NCI-H146 (cell line): ENCODE results near the gene MYH9.

Experiments used
- DNase-seq: peaks from one replicate; lab custom pipeline; 2025; lab: John Stamatoyannopoulos, UW

MYH9 gene

DNA sequence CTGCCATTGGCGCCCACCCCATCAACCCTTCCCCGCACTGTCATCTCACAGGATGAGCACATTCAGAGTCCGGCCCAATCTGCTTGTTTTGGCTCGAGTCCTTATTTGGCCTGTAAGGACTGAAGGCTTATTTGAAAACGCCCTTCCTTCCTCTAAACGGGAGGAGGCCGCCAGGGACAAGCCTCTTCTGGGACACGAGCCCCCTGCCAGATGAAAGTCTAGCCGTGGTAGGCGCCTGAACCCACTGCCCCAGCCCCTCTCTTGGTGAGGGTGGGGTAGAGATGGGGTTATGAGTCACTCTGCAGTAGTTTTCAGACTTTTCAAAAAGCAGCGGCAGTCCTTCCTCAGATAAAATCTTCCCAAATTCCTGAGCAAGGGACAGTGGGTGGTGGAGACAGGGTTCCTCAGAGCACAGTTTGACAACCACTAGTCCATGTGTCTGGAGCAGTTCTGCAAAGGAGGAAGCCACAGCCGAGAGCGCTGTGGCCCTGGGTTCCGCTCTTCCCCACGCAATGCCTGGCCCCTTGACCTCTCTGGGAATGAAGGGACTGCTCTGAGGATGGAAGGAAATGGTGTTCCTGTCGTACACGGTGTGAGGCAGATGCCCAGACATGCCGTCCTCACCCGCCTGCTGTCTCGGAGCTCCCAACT, 57.0 kb downstream of the MYH9 start:
- no peak for DNase-seq

DNA sequence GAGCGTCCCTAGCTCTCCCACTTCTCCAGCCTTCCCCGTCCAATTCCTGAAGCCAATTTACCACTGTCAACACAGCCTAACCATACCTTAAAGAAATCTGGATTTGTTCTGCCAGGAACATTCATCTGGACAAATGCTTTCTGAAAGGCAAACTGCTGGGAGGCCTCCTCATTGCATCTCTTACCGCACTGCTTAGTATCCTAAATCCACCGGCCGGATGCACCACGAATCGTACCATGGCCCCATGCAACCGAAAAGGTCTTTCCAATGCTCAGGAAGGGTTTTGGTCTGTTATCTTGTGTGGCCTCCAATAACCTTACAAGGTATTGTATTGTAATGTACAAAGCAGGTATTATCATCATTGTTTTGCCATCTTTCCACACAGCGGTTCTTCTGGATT, 57.6 kb downstream of the MYH9 start:
- DNase-seq = no peak

DNA sequence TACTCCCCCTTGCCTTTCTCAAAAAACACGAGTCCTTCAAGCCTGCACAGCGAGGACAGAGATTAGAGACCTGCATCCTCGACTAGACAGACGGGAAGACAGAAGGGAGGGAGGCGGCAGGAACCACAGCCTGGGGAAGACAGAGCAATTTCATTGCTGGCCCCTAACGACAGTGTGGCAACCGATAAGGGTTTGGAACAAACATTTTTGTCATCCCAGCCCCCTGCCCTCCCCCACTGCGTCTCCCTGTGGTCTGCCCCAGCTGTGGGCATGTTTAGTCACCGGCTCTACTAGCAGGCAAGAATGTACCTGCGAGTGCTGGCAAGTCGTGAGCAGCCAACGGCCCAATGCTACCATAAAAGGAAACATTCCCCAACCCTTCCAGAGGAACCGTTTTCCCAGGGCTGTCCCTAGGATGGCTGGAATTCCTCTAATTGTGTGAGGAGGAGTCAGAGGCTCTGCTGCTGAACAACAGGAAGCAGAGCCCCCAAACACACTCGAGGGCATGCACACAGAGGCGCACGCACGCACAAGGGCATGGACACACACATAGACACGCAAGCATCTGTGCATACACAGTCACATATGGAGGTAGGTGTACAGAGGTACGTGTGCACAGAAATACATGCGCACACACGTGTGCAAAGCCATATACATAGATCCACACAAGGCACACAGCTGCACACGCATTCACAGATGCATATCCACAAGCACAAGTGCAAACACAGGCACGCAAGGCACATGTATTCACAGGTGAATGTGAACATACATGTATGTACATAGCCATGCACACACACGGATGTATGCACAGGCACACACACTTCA, 58.3 kb downstream of the MYH9 start:
- no peak for DNase-seq

DNA sequence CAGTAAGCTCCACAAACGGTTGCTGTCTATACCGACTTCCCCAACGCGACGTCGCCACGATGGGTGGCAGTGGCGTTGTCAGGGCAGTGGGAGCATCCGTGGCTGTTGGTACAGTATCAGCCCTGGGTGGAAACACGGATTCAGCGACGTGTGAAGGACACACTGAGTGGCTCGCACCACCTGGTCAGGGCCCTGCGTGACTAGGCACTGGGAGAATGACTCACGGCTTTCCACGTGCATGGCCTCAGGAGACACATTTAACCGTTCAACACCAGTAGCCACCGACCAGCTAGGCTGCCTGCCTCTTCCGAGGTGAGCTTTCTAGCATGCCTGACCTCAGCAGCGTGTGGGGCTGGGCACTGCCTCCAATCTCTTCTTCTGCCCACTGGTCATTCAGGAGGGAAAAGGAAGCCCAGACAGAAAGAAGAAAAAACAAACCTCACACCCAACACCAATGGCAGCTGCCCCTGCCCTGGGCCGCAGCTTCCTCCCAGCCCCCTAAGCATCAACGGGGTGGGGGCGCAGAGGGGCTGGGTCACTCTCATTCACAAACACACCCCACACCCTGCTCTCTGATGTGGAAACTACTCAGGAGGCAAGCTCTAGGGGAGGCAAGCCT, 59.0 kb downstream of the MYH9 start:
- DNase-seq = no peak

DNA sequence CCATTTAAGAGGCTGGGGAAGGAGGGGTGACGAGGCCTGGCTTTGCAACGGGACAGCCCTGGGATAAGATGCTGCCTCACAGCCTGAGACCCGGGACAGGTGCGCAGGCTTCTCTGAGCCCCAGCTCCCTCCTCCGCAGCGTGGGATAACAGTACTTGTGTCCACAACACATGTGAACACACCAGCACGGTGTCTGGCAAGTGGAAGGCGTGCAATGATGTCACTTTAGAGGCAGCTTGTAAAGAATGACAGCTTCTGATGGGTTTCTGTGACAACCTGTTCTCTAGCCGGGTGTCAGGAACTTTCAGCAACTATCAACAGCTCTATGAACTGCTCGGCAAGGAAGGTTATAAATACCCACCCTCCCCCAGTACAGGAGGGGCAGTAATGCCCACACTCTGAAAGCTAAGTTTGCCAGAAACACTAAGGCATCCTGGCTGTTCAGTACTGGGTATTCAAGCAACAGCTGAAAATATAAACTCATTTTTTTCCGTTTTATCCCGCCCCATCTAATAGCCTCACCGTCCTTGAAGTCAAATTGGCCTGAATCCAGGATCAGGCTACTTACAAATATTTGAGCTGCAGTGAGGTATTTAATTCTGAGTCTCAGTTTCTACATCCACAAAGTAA, 59.7 kb downstream of the MYH9 start:
- no peak for DNase-seq

DNA sequence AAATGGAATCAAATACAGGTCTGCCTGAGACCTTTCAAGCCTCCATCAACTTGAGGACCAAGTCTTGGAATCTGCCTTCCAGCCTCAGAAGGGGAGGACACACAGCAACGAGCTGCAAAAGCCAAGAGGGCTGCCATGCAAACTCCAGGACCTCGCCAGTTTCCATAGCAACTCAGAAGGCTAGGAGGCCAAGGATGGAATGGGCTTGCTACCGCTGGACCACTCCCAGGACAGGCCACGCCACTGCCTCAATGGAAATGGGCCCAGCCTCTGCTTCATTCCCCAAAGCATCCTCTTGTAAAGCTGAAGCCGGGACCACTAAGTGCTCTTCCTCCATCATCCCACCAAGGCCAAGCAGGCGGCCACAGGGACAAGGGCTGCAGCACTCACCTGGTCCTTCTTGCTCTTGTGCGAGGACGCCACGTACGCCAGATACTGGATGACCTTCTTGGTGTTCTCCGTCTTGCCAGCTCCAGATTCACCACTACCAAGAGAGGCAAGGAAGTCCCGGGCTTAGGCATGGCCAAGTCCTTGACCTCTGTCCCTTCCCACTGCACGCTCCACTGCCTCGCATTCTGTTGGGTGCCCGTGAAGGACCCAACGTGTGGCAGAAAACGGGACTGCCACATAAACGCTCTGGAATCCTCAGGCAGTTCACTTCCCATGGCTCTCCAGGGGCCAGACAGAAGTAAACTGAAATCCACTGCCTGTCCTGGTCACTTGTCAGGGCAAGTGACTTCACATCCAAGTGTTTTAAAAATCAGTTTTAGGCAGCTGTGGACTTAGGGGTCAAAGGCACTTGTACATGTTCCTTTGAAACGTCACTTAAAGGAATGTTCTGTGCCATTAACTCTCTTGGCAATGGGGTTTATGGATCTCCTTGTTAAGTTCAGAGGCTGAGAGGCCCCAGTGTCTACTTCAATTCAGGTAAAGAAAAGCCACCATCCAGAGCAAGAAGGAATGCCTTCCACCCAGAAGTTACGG, 61.3 kb downstream of the MYH9 start:
- no peak for DNase-seq

DNA sequence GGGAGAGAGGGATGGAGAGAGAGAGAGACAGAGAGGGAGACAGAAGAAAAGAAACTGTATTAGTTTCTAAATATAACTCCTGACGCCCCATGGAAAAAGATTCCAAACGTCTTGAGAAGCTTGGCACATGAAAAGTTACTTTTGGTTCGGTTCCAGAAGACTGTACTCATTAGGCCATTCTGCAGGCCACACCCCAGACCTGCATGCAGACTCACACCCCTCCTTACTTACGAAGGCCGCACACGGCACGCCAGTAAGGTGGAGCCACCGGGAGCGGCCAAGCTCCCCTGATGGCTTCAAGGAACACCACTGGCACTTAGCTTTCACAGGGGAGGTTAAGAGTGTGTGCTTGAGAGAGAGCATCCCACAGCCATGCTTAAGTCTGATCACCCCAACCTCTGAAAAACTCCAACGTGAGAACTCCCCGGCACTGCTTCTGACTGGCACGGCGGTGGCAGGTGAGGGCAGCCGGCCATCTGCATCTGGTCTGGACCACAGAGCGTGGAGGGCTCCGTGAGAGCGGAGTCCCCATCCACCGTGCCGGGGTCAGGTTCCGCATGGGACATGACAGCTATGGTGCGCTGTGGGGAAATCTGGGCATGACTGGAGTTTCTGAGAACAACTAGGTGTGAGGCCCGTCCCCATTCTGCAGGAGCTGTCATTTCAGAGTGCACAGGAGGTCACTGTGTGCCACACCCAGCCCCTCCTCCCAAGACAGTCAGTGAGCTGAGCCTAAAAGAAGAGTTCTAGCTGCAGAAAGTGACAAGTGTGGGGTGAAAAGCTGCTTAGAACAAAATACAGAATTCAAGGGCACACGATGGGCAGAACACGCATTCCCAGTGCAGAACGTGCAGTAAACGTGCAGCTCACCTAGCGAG, 62.4 kb downstream of the MYH9 start:
- no peak for DNase-seq

DNA sequence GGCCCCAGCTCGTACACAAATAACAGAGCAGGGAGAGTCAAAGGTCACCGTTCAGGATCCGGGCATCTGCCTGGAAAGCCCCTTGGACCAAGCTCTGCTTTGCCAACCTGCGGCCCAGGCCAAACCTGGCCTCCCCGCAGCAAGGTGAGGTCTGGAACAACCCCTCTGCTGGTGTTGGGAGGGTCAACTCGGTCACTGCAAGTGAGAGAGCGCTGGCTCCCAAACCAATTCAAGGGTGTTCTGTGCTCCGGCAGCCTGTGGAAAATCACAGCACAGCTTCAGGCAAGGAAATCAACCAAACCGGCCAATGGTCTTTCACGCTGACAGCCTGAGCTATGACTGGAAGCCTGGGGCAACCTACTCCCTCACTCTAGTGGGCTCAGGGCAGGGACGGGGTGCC, 63.4 kb downstream of the MYH9 start:
- no peak for DNase-seq

DNA sequence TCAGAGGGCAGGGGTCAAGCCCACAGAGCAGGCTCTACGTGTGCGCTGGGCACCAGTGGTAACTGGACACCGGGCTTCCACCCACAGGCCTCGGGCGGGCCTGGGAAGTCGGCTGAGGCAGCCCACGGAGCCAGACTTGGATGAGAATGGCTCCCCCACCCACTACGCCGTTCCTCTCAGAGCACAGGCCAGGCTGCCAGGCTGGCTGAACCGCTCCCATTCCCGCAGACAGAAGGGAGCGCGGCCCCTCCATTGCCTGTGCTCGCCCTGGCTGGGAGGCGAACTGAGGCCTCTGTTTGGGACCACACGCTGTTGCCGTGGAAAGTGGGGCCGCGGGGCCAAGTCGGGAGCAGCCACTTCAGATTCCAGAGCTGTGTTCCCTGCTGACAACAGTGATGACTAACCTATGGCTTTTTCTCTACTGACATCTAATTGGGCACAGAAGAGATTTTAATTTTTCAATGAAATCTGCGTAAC, 63.9 kb downstream of the MYH9 start:
- no peak for DNase-seq

DNA sequence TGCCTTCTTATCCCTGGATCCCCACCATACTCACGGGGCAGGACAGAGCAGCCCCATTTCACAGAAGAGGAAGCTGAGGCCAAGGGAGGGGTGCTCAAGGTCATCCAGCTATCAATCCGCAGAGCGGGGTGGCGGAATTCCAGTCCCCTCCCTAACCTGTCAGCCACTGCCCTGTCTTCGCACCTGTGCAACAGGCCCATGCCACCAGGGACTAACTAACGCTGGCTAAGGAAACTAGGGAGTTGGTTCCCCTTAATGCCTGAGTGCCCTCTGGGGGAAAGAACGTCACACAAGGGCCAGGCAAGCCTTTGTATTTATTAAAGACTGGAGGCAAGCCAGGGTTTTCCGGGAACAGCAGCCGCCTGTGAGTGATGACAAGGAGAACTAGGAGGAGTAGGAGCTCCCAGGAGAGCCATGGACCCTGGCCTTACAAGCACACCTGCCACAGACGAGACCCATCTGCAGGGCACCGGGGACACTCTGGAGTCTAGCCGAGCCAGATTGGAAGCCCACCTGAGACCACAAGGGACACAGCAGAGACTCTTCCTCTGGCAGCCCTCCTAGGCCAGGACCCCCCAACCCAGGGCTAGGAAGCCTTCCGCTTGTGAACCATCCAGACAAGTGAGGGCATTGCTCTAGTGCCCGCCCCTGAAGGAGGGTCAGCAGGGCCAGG, 64.4 kb downstream of the MYH9 start:
- no peak for DNase-seq

DNA sequence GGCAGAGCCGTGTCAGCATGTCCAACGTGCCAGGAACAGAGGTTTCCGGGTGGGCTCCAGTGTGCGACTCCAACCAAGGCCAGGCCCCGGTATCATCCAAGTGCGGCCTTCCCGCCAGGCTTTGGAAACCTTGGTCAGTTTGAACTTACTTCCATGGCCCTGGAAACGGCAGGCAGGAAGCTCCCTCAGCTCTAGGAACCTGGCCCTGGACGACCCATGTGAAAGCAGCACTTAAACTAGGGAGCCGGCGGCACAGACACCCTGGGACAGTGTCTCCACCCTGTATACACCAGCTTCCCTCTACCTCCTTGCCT, 65.2 kb downstream of the MYH9 start:
- DNase-seq = no peak

DNA sequence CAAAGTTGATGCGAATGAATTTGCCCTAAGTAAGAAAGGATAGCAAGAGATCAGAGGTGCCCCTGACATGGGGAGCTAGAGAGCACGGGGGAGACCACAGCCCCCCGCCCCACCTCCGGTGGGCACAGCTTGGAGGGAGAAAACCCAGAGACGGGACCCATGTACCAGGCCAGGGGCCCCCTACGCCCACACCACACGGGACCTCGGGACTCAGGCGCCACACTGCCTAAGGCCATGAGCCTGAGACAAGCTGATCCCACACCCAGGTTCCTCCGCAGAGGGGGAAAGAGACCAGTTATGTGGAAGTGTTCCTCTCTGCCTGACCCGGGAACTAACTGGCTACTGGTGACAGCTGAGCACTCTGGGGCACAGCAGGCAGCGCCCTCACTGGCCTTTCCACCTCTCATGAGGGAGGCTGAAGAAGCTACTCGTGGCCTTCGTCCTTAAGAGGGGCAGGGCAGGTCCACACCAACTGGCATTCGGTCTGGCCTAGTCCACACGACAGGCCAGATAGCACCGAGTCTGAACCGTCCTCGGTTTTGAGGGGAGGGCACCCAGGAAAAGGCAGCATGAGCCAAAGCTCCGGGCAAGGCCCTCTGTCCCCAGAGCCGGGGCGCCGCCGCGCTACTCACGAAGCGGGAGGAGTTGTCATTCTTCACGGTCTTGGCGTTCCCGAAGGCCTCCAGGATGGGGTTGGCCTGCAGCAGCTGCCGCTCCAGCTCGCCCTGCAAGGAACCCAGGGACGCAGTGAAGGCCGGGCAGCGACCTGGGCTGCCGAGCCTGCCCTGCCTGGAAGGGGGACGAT, 65.8 kb downstream of the MYH9 start:
- DNase-seq = no peak

DNA sequence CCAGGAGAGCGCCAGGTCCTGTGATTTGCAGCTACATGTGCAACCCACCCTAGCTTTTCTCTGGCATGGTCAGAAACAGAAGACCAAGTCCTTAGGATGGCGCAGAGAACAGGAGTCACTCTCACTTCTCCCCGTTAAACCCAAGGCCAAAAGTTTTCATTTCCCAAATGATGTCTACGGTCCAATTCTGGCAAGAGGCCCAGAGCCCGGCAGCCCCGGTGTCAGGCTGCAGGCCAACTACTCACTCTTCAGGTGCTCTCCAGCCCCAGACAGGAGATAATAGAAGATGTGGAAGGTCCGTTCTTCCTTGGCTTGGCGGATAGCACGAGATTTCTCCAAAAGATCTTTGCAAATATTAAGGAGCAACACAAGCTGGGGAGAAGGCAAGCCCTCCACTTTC, 67.2 kb downstream of the MYH9 start:
- DNase-seq = no peak

DNA sequence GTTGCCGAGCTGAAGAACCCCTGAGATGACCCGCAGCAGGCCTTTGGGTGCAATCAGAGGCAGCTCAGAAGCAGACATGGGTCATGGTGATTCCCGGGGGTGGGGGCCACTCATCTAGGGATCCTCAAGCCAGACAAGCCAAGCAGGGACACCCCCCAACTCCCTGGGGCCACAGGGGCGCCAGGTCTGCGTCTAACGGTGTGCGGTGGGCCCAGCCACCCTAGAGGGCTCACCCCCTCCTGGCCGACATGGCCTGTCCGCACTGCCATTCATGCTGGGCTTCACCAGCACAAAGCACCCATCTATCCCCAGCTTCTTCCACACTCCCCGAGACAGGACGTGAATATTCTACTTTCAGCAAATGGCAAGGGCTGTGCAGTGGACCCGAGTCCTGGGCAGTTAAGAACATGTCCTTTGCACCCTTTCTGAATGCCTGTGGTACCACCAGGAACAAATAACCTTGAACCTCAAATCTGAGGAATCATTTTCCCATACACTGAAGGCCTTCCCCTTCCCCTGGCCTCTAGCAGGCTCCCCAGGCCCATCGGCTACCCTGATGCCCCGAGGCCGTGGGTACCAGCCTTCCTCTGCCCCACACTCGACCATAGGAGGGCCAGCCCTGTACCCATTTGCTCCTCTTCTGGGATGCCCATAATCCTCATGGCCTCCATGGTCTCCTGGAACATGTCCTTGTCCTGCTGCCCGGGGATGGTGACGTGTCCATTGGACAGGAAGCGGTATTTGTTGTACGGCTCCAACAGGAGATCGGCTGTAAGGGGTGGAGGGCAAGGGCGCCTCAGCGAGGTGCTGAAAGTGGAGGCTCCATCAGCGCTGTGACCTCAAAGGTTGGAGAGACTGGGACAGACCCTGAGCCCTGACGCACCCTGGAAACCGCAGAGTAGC, 67.9 kb downstream of the MYH9 start:
- DNase-seq = no peak

DNA sequence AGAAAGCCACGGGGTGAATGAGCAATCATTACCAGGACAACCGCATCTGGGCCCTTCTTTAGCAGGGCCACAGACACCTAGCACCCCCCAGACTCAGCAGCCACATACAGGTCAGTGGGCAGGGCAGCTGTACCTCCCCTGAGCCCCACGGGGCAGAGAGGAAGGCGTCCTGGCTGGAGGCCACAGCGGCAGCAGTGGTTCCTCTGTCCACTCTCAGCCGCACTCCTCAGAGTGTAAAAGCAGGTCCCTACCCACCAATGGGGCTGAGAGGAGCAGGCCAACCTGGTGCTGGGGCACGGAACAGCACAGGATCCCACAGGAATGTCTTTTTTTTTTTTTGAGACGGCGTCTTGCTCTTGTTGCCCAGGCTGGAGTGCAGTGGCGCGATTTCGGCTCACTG, 69.3 kb downstream of the MYH9 start:
- no peak for DNase-seq

DNA sequence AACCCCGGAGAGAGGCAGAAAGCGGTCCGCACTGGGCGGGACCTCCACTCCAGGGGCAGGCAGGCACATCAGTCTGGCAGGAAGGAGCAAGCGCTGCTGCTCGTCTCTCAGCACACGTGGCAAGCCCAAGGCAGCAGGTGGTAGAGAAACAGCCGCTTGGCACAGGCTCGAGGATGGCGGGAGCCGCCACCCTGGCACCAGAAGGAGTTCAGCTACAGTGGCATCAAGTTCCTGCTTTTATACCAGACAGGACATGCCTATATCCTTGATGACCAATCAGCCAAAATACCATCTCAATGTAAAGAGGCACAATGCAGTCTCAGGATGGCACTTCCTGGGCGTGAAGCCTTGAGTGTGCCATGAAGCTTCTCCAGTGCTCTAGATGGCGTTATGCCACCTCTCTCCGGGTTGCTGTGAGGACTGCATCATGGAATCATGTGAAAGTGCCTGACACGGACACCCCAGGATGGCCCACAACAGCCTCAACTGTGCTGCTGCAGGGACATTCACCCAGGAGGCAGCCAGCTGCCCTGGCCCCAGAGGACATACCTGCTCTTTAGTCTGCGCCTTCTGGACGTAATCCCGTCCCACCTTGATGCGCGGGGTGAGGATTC, 70.0 kb downstream of the MYH9 start:
- no peak for DNase-seq

DNA sequence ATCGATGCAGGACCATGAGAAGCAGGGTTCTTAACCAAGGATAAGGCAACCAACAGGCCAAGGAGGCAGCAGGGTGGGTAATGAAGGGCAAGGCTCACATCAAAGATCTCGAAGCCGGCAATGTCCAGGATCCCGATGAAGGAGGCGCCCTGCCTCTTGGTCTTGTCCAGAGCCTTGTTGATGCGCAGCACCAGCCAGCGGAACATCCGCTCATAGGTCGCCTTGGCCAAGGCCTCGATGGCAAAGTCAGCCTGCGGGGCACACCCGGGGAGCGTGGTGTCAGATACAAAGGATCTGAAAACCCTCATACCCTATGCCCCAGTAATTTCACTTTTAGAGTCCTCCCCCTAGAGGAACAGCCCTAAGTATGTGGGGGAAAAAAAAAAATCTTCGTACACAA, 71.3 kb downstream of the MYH9 start:
- DNase-seq = no peak

DNA sequence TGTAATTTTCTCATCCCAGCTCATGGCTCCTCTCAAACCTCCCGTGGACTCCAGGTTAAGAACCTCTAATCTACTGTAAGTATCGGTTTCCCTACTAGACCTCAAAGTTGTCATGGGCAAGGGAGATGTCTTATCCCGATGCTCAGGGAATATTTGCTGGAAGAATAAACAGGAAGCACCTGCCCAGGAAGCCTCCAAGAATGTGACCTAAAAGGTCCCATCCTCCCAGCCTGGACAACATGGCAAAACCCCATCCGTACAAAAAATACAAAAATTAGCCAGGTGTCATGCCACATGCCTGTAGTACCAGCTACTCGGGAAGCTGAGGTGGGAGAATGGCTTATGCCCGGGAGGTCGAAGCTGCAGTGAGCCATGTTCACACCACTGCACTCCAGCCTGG, 72.4 kb downstream of the MYH9 start:
- no peak for DNase-seq
